Inflammatory macrophage treated with lipopolysaccharide for 4 hours (primary cell): Measurements from ENCODE around the gene STARD3NL.
"Not testable (repeated sequence)": the region's sequence is repeated elsewhere in the genome, so short reads cannot be mapped to it uniquely, and the experiment has no call there.

Source experiments
- DNase-seq: peaks from one replicate; pipeline ENCODE4 v3.0.0-alpha.2; 2020

Gene STARD3NL

GRCh38 chr7:38223306-38223705 is 45.3 kb downstream of the STARD3NL start:
- peak; percentile 67 for DNase-seq

- no peak for DNase-seq
Observed at GRCh38 chr7:38224392-38224791, 46.3 kb downstream of the STARD3NL start.

DNA sequence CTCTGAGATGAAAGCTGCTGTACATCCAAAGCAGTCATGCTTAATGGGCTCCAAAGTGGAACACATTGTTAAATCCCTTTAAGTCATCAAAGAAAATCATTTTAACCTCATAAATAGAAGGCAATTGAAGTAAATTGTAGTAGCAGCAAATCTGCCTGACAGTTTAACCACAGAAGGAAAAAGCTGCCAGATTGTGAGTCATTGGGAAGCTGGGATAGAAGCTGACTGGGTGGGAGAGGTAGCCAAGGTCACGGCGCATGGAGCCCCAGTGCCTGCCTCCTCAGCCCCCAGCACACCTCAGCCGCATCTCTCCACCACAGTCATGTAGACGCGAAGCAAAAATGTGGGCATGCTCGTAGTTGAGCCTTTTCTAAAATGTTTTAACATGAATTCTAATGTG is 51.3 kb downstream of the STARD3NL start:
- no peak for DNase-seq

- no peak for DNase-seq
Observed at GRCh38 chr7:38229884-38230642, 52.0 kb downstream of the STARD3NL start.

DNA sequence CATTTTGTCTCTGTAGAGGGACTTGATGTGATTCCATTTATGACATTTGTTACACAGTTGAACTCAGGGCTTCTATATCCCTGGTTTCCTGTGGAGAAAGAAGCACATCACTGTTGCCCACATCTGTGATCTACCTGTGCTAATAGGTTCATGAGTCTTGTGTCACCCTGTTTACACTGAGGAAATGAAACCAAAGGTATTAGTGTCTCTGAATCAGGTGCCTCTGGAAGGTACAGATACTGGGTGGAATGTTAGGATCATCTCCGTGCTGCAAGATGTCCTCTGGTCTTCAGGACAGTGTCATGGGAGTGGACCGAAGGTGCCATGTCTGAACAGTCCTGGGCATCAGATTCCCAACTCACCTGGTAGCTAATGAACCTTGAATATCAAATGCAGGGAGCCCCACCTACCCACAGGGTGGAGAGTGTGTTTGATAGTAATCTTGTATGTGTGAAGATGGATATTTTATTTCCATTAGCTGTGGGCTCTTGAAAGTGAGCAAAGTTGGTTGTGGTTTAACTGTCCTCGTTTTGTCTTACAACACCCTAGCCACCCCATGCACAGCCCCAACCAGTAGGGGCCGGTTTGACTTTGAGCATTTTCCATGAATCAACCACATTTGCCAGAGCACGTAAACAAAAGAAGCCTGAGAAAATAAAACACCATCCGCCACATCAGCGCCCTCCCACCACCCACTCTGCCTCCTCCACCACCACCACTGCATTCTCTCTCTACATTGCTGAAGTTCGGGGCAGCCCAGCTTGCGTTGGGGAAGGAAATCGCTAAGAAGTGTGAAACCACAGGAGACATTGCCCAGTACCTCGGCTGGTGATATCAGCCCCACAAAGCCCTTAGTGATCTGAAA is 54.7 kb downstream of the STARD3NL start:
- peak; percentile 74 for DNase-seq

DNA sequence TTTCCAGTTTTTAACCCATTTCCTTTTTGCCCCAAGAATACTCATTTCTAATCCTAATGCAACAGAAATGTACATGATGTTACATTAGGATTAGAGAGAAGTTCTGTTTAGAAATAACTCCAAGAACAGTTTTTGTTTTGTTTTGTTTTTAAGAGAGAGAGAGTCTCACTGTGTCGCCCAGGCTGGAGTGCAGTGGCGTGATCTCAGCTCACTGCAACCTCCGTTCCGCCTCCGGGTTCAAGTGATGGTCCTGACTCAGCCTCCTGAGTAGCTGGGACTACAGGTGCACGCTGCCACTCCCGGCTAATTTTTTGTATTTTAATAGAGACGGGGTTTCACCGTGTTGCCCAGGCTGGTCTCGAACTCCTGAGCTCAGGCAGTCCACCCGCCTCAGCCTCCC is 56.7 kb downstream of the STARD3NL start:
- not testable (repeated sequence) for DNase-seq

DNA sequence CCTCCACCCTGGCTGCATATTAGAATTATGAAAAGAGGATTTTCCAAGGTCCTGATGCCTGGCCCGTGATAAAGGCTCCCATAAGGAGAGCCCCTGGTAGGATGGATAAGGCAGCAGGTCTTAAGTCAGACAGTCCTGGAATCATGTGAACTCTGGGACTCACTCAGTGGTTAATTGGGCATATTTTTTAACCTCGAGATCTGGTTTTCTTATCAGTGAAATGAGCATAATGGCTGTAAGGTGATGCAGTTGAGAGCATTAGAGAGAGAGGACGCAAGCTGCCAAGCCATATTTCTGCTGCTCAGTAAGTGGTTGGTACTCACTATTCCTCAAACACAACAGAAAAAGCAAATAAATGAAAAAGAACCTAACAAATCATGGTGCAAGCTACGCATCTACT is 57.6 kb downstream of the STARD3NL start:
- no peak for DNase-seq

- DNase-seq, result not testable (repeated sequence)
Observed at GRCh38 chr7:38239129-38239528, 61.1 kb downstream of the STARD3NL start.

- no peak for DNase-seq
Observed at GRCh38 chr7:38241071-38241470, 63.0 kb downstream of the STARD3NL start.

DNA sequence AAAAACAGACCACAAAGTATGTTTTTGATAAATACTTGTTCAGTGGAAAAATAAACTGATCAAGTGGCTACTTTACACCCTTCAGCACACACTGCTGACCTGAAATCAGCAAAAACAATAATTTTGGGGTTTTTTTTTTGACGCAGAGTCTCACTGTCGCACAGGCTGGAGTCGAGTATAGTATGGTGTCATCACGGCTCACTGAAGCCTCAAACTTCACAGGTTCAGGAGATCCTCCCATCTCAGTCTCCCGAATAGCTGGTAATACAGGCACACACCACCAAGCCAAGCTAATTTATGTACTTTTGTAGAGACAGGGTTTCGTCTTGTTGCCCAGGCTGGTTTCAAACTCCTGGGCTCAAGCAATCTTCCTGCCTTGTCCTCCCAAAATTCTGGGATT is 64.8 kb downstream of the STARD3NL start:
- DNase-seq, result no peak

DNA sequence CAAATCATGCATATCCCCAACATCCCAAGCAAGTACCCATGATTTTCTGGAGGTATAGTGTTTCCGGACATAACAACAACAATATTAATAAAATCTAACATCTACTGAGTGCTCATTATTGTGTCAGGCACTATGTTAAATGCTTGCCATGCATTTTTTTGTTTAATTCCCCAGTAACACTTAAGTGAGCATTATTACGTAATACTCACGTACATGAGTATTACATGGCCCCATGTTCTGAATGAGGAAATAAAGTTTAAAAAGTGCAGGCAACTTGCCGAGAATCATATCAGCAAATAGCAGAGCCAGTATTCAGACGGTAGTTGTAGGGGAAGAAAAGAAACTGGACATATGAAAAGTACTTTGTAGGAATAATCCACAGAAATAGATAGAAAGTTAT is 65.3 kb downstream of the STARD3NL start:
- peak; percentile 68 for DNase-seq

- no peak for DNase-seq
Observed at GRCh38 chr7:38244516-38244915, 66.5 kb downstream of the STARD3NL start.

- no peak for DNase-seq
Observed at GRCh38 chr7:38245409-38245977, 67.4 kb downstream of the STARD3NL start.

DNA sequence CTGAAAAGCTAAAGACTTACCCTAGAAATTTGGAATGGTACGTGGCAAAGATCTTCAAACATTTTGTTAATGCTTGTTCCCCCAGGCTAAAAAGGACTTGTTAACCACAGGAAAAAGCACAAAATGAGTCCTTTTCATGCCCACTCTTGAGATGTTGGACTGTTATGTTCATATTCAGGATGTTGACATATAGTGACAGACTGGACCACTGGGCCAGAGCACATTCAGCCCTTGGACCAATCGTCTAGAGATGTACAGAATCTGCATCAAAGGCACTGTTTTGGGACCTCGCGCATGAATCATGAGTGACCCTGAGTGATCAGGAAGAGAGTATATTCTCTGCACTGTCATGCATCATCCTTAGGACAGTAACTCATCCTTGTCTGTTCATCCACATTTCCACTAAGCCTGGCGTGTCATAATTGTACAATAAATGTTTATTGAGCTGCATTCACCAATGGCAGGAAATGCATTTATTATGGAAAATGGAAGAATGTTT is 70.1 kb downstream of the STARD3NL start:
- DNase-seq, result no peak

- peak; percentile 54 for DNase-seq
Observed at GRCh38 chr7:38249849-38250248, 71.8 kb downstream of the STARD3NL start.

DNA sequence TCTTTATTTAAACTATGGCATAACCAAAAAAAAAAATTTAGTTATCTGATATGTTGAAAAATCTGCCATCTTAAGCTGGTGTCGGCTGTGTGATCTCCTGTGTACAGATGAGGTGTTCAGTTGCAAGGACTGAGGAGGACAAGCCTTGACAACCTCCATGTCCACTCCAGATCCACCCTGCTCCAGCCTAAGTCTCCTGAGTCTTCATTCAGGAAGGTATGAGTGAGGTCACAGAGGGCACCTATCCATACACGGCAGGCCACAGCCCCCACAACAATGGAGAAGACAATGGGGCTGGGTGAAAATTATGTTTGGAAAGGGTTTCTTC is 79.3 kb downstream of the STARD3NL start:
- no peak for DNase-seq

DNA sequence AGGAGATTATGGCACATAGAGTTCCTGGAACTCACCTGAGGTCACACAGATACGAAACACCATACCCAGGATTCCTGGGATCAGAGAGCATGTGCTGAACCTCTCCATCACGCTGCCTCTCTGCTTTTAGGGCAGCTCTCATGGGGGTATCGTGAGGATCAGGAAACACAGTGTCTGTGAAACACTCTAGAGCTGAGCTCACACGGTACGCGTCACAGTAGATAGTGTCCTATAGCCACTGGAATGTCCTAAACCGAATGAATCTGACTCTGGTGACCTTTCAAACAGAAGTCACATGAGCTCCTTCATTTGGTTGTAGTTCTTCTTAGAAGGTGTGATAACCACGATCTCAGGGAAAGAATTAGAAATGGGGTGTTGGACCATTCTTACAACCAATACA is 81.1 kb downstream of the STARD3NL start:
- DNase-seq, result not testable (repeated sequence)

DNA sequence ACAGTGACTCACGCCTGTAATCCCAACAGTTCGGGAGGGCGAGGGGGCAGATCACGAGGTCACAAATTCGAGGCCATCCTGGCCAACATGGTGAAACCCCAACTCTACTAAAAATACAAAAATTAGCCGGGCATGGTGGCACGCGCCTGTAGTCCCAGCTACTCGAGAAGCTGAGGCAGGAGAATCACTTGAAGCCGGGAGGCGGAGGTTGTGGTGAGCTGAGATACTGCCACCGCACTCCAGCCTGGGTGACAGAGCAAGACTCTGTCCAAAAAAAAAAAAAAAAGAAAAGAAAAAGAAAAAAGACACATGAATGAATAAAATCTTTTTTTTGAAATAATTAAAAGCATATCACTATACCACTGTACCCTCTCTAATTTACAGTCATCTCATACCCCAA is 83.6 kb downstream of the STARD3NL start:
- not testable (repeated sequence) for DNase-seq

DNA sequence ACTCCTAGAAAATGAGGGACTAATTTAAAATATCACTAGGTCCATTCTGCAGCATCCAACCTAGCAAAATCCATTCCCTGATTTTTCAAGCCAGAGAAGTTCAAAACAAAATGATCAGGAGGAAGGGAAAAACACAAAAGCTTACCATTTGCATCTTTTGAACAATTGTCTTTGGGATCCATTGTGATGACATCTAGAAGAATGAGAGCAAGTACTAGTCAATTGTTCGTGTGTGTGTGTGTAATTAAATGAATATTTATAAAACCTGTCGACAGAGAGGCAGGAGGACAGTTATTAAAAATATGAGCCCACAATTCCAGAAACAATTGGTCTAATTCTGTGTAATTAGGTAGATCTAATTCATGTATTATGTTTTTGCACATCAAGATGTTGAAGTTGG is 84.0 kb downstream of the STARD3NL start:
- not testable (repeated sequence) for DNase-seq

DNA sequence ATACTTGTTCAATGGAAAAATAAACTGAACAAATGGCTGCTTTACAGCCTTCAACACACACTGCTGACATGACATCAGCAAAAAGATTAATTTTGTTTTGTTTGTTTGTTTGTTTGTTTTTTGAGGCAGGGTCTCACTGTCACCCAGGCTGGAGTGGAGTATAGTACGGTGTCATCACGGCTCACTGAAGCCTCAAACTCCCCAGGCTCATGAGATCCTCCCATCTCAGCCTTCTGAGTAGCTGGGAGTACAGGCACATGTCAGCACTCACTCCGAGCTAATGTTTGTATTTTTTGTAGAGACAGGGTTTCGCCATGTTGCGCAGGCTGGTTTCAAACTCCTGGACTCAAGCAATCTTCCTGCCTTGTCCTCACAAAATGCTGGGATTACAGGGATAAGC is 84.5 kb downstream of the STARD3NL start:
- no peak for DNase-seq

DNA sequence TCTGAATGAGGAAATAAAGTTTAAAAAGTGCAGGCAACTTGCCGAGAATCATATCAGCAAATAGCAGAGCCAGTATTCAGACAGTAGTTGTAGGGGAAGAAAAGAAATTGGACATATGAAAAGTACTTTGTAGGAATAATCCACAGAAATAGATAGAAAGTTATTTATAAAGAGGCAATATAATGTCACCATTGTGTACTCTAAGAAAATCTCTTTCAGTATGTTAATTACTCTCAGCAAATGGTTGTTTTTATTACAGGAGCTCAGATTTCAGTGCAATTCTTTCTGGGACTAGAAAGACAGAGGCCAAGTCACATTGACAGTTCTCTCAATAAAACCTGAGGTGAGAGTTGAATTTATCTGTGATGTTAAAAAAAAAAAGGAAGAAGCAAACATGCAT is 85.2 kb downstream of the STARD3NL start:
- DNase-seq, result not testable (repeated sequence)

DNA sequence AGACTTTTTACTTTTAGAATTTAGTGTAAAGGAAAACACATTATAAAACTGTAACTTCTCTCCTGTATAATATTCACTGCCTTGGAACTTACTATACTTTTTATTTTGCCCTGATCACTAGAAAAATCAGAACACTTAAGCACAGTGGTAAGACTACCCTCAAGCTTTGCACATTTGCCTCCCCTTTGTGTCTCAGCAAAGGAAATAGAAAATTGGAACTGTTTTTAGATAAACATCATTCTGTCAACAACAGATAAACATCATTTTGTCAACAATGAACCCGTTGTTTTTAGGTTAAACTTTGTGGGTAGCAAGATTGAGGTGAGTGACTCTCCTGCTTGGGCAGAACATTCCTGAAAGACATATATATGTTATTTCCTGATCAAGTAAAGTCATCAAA is 86.6 kb downstream of the STARD3NL start:
- not testable (repeated sequence) for DNase-seq

DNA sequence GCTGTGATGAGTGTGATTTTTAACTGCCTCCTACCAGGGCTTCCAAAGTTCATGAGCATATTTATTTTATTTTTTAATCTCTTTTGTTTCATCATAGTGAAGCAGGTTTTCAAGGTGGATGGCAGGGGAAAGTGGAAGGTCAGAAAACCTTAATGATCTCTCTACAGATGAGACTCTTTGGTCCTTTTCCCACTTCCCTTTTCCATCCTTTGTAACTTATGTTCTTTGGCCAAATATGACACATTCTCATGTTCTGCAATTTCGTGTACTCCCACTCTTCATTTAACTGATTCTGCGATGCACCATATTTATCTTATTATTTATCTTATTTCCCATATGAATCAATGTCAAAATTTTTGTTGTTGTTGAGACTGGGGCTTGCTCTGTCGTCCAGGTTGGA is 87.9 kb downstream of the STARD3NL start:
- peak; percentile 61 for DNase-seq
